PC-9 (cell line): ENCODE measurements around the gene CFAP74.

Source experiments
- EZH2 ChIP-seq: fragments of 200-600 bp; sonication (generic); IDR thresholded peaks from 2 replicates; pipeline ENCODE4 v1.8.0; 2017; ENCODE audit warnings: antibody characterized with exemption, low read depth
- TF ChIP-seq, protein P1 (sequence below): fragments of 200-600 bp; sonication (generic); conservative IDR thresholded peaks from 2 replicates; pipeline ENCODE4 v1.6.1; 2017; ENCODE audit warnings: mixed run types, antibody characterized with exemption, mild to moderate bottlenecking, moderate library complexity

DNA sequence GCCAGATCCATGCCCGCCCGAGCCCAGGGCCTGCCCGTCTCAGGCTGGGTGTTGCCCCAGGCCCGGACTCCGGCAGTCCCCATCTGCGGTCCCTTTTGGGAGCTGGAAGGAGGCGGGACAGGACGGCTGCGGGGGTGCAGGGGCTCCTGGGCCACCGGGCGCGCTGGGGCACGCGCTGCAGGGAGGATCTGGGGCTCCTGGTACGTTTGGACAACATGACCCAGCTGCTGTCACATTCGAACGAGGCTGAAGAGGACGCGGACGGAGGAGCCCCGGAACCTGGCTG is 95.1 kb downstream of the CFAP74 start:
- TF ChIP-seq, protein P1, sequence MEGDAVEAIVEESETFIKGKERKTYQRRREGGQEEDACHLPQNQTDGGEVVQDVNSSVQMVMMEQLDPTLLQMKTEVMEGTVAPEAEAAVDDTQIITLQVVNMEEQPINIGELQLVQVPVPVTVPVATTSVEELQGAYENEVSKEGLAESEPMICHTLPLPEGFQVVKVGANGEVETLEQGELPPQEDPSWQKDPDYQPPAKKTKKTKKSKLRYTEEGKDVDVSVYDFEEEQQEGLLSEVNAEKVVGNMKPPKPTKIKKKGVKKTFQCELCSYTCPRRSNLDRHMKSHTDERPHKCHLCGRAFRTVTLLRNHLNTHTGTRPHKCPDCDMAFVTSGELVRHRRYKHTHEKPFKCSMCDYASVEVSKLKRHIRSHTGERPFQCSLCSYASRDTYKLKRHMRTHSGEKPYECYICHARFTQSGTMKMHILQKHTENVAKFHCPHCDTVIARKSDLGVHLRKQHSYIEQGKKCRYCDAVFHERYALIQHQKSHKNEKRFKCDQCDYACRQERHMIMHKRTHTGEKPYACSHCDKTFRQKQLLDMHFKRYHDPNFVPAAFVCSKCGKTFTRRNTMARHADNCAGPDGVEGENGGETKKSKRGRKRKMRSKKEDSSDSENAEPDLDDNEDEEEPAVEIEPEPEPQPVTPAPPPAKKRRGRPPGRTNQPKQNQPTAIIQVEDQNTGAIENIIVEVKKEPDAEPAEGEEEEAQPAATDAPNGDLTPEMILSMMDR = no peak
- no peak for TF ChIP-seq EZH2
